HG02943 (cell line): ENCODE results near the gene MICALL1.

Experiments
- ATAC-seq: cut with Tn5 transposase; IDR thresholded peaks from one replicate; pipeline ENCODE4 v1.9.1; 2021; ENCODE audit warnings: mild to moderate bottlenecking, low read depth, moderate library complexity; ENCODE audit not compliant: unreplicated experiment

MICALL1 gene, protein sequence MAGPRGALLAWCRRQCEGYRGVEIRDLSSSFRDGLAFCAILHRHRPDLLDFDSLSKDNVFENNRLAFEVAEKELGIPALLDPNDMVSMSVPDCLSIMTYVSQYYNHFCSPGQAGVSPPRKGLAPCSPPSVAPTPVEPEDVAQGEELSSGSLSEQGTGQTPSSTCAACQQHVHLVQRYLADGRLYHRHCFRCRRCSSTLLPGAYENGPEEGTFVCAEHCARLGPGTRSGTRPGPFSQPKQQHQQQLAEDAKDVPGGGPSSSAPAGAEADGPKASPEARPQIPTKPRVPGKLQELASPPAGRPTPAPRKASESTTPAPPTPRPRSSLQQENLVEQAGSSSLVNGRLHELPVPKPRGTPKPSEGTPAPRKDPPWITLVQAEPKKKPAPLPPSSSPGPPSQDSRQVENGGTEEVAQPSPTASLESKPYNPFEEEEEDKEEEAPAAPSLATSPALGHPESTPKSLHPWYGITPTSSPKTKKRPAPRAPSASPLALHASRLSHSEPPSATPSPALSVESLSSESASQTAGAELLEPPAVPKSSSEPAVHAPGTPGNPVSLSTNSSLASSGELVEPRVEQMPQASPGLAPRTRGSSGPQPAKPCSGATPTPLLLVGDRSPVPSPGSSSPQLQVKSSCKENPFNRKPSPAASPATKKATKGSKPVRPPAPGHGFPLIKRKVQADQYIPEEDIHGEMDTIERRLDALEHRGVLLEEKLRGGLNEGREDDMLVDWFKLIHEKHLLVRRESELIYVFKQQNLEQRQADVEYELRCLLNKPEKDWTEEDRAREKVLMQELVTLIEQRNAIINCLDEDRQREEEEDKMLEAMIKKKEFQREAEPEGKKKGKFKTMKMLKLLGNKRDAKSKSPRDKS

GRCh38 chr22:37905534-37906363 is at the start of gene MICALL1:
Gene MICALL1, plus strand, starts transcription at chr22:37906297. Its CDS starts 126 bp downstream, at chr22:37906423.
- ATAC-seq: no peak

DNA sequence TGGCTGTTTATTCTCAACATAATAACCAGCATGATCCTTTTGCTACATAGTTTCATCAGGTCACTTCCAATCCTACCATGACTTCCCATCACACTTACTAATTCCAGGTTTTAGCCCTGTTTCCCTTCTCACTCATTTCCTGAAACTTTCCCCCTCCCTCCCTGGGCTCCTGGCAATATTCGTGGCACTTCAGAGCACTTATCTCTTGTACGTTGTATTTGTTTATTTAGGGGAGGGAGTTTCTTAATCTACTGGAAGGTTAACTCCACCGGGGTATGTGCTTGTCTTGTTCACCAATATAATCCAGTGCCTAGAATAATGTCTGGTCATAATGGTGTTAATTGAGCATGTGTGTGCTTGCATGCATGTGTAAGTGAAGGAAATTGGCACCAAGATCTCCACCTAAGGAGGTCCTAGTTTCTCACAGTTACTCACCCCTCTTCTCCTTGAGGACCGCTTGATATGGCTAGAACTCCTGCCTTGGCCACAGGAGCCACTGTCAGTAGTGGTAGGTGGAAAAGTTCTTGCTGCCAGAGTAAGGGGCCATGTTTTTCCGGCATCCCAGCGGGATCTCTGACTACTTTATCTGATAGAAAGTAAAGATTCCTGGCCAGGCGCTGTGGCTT is 45.2 kb upstream of the MICALL1 start:
- ATAC-seq: no peak

DNA sequence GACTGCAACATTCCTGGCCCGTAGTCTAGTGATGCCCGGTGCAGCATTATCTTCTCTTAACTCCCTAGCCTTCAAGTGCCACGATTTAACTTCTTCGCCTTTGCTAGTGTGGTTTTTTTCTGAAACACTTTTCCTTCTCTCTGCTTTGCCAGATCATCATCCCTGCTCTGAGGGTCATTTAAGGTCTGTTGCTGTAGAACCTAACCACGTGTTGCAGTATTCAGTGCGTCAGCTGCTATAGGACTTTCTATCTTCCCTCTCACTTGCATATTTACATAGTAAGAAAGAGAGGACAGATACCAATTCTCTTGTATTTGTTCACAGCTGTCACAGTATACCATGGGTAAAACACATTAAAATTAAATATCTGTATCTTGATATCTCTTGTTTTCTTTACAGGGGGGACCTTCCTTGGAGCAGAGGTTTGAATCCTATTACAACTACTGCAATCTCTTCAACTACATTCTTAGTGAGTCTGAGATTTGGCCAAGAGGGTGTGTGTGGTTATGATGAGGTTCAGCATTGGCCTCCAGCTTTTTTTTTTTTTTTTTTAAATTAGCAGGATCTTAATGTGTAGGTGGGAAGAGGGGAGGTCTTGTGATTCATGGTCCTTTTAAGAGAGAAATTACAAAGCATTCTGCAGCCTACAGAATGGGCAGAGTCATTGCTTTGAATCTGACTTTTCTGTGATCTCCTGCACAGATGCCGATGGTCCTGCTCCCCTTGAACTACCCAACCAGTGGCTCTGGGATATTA is 43.3 kb upstream of the MICALL1 start:
- ATAC-seq: no peak

DNA sequence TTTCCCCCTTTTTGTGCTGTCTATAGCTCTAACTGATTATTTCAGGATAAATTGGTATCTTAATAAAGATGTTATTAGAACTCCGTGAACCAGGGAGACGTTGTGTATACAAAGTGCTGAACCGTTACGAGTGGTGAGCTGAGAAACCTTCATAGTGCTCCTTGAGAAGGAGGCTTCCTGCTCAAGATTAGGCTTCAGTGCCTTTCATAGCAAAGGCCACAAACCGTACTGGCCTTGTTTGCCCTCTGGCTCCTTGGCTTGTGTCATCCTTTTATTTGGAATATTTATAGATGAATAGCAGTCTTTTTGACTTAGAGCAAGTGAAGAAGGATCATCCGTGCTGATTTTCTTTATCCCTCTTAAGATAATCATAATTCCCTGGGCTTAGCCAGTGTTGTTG is 40.6 kb upstream of the MICALL1 start:
- ATAC-seq: no peak

DNA sequence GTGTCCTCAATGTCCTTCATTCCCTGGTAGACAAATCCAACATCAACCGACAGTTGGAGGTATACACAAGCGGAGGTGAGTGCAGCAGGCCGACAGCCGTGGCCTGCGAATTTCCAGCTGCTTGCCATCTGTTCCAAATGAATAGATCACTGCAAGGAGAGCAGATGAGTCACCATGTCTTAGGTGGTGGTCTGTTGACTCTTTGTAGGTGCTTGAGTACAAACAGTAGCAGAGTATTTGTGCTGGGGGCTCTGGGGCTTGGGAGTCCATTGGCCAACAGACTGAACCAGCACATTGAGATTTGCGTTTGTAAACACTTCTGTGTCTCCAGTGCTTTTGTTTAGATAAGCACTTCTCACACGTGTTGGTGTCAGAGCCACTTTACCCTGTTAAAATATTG is 35.8 kb upstream of the MICALL1 start:
- no peak for ATAC-seq

- ATAC-seq: no peak
Measured at GRCh38 chr22:37880668-37881440, 25.2 kb upstream of the MICALL1 start.

- no peak for ATAC-seq
Measured at GRCh38 chr22:37884420-37884819, 21.7 kb upstream of the MICALL1 start.

DNA sequence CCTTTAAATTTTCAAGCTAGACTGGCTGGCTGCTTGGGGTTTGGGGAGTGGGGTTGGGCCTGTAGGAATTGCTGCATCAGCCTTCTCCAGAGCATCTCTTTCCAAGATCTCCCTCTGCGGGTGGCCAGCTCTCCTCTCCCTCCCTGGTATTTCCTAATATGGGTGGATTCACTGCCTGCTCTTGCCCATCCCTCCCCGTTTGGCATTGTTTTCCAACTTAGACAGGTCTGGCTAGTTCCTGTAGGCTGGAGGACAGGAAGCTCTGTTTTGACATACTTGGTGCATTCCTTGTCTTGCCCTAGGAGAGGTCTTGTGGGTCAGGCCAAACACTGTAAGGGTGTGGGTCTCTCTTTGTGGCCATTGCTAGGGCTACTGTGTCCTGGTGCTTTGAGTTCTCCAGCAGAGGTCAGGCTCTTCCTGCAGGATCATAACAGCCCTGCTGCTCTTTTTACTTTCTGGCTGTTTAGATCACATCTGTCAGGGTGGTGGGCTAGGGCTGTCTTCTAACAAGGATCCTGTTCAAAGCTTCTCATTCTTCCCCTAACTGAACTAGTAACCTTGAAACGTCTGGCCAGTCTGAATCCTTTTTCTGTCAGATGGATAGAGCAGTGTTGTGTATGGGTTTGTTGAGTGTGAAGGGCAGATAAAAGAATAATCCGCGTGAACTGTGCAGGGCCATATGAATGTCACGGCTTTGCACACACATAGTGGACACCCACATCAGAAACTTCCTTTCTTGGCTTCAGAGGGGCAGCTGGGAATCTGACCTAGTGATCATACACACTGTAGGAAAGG is 18.3 kb upstream of the MICALL1 start:
- no peak for ATAC-seq

GRCh38 chr22:37891926-37892325 is 14.2 kb upstream of the MICALL1 start:
- no peak for ATAC-seq

DNA sequence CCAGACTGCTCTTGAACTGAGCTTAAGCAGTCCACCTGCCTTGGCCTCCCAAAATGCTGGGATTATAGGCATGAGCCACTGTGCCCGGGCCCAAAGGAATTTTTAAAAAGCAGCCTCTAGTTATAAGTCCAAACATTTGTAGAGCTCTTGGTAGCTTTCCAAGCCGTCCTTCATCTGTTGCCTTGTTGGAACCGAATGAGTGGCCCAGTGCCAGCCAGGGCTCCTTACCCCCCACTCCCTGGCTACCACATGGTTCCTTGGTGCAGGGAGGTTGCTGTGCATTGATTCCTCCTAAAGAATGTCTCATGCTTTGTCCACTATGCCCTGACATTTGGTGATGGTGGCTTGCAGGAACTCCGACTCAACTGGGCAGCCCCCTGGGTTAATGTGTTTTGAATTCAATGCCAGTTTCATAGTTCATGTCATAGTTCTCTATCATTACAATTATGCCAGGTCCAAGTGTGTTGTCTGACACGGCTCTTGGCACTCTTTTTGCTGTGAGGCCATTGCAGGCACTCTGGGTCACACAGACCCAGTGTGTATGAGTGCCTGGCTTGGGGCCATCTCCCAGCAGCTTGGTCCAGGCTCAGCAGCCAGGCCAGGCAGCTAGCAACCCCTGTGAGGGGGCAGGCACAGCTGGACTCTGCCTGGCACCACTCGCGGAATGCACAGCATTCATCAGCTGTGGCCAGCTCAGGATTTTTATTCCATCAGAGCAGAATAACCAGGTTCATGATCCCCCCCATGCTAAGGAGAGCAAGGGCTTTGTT is 13.3 kb upstream of the MICALL1 start:
- no peak for ATAC-seq

DNA sequence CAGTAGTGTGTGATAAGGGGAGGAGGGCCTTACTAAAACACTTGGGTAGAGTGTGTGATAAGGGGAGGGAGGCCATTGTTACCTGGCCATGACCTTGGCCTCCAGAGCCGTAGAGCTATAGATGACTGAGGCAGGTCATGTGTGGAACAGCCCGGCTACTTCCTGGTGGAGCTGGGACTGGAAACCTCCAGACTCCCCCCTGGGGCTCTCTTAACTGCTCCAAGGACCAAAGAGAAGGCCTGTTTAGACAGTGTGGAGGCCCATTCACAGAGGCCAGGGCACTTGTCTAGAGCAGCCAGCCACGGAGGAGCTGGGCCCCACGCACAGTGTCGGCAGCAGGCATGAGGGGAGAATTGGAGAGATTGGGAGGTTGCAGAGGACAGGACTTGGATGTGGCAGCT is 12.5 kb upstream of the MICALL1 start:
- ATAC-seq: no peak

DNA sequence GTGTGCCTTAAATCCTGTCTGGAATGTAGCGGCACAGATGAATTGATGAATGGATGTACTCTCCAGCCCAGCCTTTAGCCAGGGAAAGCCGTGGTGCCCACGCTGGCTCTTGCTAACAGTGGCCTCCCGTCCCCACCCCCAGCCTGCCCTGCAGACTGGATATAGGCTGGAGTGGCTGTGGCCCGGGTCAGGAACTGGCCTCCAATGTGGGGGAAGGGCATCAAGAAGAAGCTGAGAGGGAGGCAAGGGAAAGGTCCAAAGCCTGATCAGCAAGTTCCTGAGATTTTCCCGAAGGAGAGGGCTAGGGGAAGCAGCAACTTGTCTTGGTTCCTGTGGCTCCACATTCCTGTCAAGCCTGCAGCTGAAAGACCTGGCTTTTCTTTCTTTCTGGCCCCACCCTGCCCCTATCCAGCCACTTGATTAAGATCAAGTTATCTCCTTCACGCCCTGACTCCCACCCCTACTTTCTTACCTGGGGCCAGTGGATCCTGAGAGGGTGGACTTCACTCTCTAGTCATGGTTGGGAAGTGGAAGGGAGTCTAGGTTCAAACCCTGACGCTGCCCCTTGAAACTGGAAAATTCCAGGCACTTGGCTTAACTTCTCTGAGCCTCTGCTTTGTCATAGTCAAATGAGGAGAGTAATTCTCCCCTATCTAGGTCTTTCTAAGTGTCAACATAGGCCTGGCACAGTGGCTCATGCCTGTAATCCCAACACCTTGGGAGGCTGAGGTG is 11.0 kb upstream of the MICALL1 start:
- ATAC-seq: no peak

- no peak for ATAC-seq
Measured at GRCh38 chr22:37896181-37896592, 9.9 kb upstream of the MICALL1 start.

DNA sequence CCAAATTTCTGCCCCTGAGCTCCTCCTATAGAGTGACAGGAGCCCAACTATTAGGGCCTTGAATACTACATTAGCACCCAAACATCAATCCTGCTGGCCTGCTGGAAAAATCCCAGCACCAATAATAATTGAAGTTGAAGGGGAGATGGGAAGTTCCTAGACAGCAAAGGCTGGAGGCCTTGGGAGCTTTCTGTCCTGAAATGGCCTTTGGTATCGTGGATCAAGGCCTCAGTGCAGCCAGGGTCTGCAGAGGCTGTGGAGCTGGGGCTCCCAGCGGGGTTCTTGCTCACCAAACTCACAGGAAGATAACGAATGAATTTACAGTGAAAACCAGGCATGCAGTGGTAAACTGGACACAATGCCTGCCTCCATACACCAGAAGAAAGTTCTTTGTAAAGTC is 9.2 kb upstream of the MICALL1 start:
- ATAC-seq: no peak

DNA sequence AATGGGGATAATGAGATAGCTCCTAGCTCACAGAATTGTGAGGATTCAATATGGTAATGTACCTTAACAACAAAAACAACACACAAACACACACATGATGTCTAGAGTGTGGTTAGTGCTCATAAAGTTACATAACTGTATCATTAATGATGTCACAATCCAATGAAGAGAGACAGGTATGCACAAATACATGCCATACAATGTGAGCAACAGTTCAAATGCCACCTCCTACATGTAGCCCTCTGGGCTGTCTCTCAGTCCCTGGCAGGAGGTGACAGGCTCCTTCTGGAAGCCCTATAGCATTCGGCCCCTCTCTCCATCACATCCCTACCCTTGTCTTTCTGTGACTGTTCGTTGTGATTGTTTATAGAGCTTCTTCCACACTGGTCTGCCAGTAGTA is 8.3 kb upstream of the MICALL1 start:
- no peak for ATAC-seq

- no peak for ATAC-seq
Measured at GRCh38 chr22:37898441-37899181, 7.5 kb upstream of the MICALL1 start.
